CD14-positive monocyte (primary cell): ENCODE measurements around the gene SUCLG2. TPM values are rescaled to one million over a fixed set of nuclear protein-coding genes. Genes with fewer than 3 reads are reported as not detected.

ENCODE experiments used
- DNase-seq, 3 donors: peaks; one replicate each; pipeline ENCODE4 v3.0.0-alpha.2; 2011 to 2022
- H2AFZ ChIP-seq: 2 replicates; pipeline ENCODE4 v1.6.0; 2012; ENCODE audit warnings: mild to moderate bottlenecking, low read depth, low read length, inconsistent platforms; ENCODE audit not compliant: insufficient read depth, poor library complexity, severe bottlenecking
- H3K27ac ChIP-seq, 2 donors: 1 replicate in 1 of 2; 2 replicates in 1 of 2; pipeline ENCODE4 v1.5.1; 2012 to 2013; ENCODE audit warnings: low read length in 2 of 2, control low read depth in 1 of 2, inconsistent platforms in 1 of 2, low read depth in 1 of 2, mild to moderate bottlenecking in 1 of 2
- H3K27me3 ChIP-seq, 2 donors: one replicate each; pipeline versions ENCODE4 v1.6.0 to v1.6.1; 2011 to 2013; ENCODE audit warnings: low read length in 2 of 2; ENCODE audit not compliant: control insufficient read depth in 2 of 2, insufficient read depth in 2 of 2
- H3K36me3 ChIP-seq, 2 donors: replicated peaks in 1 of 2; 1 replicate in 1 of 2; 2 replicates in 1 of 2; pipeline versions ENCODE4 v1.5.1 to v1.6.1; 2012 to 2013; ENCODE audit warnings: low read length in 2 of 2, control low read depth in 1 of 2, inconsistent platforms in 1 of 2, mild to moderate bottlenecking in 1 of 2; ENCODE audit not compliant: insufficient read depth in 2 of 2, control insufficient read depth in 1 of 2
- H3K4me1 ChIP-seq, 2 donors: 1 replicate in 1 of 2; 2 replicates in 1 of 2; pipeline versions ENCODE4 v1.5.1 to v1.6.1; 2012 to 2013; ENCODE audit warnings: low read length in 2 of 2, control low read depth in 1 of 2, inconsistent platforms in 1 of 2, mild to moderate bottlenecking in 1 of 2, moderate library complexity in 1 of 2; ENCODE audit not compliant: insufficient read depth in 2 of 2, control insufficient read depth in 1 of 2
- H3K4me2 ChIP-seq: replicated peaks from 2 replicates; pipeline ENCODE3; 2012; ENCODE audit warnings: low read length, moderate library complexity, mild to moderate bottlenecking; ENCODE audit not compliant: poor library complexity, severe bottlenecking; ENCODE audit errors: extremely low read depth
- H3K4me3 ChIP-seq, 3 experiments: fragments of 200-600 bp in 1 of 3; sonication (generic) in 1 of 3; replicated peaks in 1 of 3; 1 replicate in 2 of 3; 2 replicates in 1 of 3; pipeline ENCODE4 v1.5.1; 2011 to 2013; ENCODE audit warnings: low read length in 3 of 3, mild to moderate bottlenecking in 3 of 3, control low read depth in 2 of 3, low read depth in 2 of 3, inconsistent platforms in 1 of 3, moderate library complexity in 1 of 3
- H3K79me2 ChIP-seq: 2 replicates; pipeline ENCODE4 v1.6.0; 2012; ENCODE audit warnings: mild to moderate bottlenecking, control low read depth, inconsistent platforms, low read length, moderate library complexity; ENCODE audit not compliant: insufficient read depth
- H3K9ac ChIP-seq: 2 replicates; pipeline ENCODE4 v1.6.0; 2017; ENCODE audit warnings: low read length, mild to moderate bottlenecking; ENCODE audit not compliant: insufficient read depth, poor library complexity, severe bottlenecking
- H3K9me3 ChIP-seq, 2 donors: replicated peaks in 1 of 2; 1 replicate in 1 of 2; 2 replicates in 1 of 2; pipeline versions ENCODE4 v1.5.1 to v1.6.1; 2012 to 2013; ENCODE audit warnings: low read length in 2 of 2, control low read depth in 1 of 2; ENCODE audit not compliant: control insufficient read depth in 1 of 2, insufficient read depth in 1 of 2
- H4K20me1 ChIP-seq: 2 replicates; pipeline ENCODE4 v1.6.0; 2012; ENCODE audit warnings: mild to moderate bottlenecking, low read length, control low read depth, moderate library complexity; ENCODE audit not compliant: insufficient read depth
- H3K27ac Mint-ChIP-seq, 7 donors: one replicate each; pipeline ENCODE4 v1.8.0; 2020; ENCODE audit warnings: mild to moderate bottlenecking in 7 of 7, mixed read lengths in 7 of 7, moderate library complexity in 6 of 7, inconsistent platforms in 2 of 7
- H3K27me3 Mint-ChIP-seq, 3 donors: one replicate each; pipeline ENCODE4 v1.8.0; 2021 to 2022; ENCODE audit warnings: low read depth in 3 of 3, mild to moderate bottlenecking in 3 of 3, mixed read lengths in 3 of 3, moderate library complexity in 3 of 3, inconsistent platforms in 1 of 3
- H3K36me3 Mint-ChIP-seq, 2 donors: one replicate each; pipeline ENCODE4 v1.8.0; 2020; ENCODE audit warnings: mixed read lengths in 2 of 2, inconsistent platforms in 1 of 2, mild to moderate bottlenecking in 1 of 2
- H3K4me1 Mint-ChIP-seq: one replicate; pipeline ENCODE4 v1.8.0; 2020; ENCODE audit warnings: mild to moderate bottlenecking, mixed read lengths
- H3K4me3 Mint-ChIP-seq, 2 donors: one replicate each; pipeline ENCODE4 v1.8.0; 2020; ENCODE audit warnings: mild to moderate bottlenecking in 2 of 2, mixed read lengths in 2 of 2, moderate library complexity in 1 of 2
- H3K9me3 Mint-ChIP-seq, 7 donors: one replicate each; pipeline ENCODE4 v1.8.0; 2020 to 2022; ENCODE audit warnings: mixed read lengths in 7 of 7, mild to moderate bottlenecking in 6 of 7, moderate library complexity in 6 of 7, inconsistent platforms in 2 of 7
- CTCF ChIP-seq: fragments of 200-600 bp; IDR thresholded peaks from one replicate; pipeline ENCODE4 v1.8.0; 2022; ENCODE audit warnings: antibody characterized with exemption, mild to moderate bottlenecking
- whole genome bisulfite sequencing: methylation state at CpG from one replicate; pipeline ENCODE4 v1.1.5; 2013; ENCODE audit warnings: missing lambda C conversion rate; ENCODE audit not compliant: insufficient coverage; 5-methylcytosine and 5-hydroxymethylcytosine counted together
- intact Hi-C, 2 donors: fragments of 100-400 bp; cut with micrococcal nuclease; formaldehyde crosslinking; loops; one replicate each; pipeline versions ENCODE4 v1.15.0 to v1.15.1; 2023
- polyA plus RNA-seq, 3 donors: library from polyadenylated mRNA; depleted of rRNA in 1 of 3; unstranded in 2 of 3; stranded (reverse) in 1 of 3; fragments of 300-500 nt in 2 of 3; fragments of >200 nt in 1 of 3; fragmentation: Illumina TruSeq in 2 of 3; gene quantifications; 1 replicate in 2 of 3; 2 replicates in 1 of 3; pipeline ENCODE4 v1.2.3, GENCODE V29; 2012 to 2021

SUCLG2 gene
- polyA plus RNA-seq, 3 donors = 10.8 to 37.5 (median 32.9) TPM

- Histone ChIP-seq H3K9ac (no peak overlapping the region), H3K36me3 (peaks cover 4 to 45% of the 10 kb centered on the region in 2 donors), H3K27ac (no peak overlapping the region), H3K4me2 (no peak overlapping the region), H2AFZ (no peak overlapping the region), H3K4me1 (no peaks in the 10 kb centered on the region), H4K20me1 (peaks cover 31% of the 10 kb centered on the region), H3K79me2 (no peaks in the 10 kb centered on the region), H3K4me3 (no peak overlapping the region), H3K9me3 (no peaks in the 10 kb centered on the region), H3K27me3 (no peaks in the 10 kb centered on the region)
- Mint-ChIP-seq H3K4me3 (no peak overlapping the region), H3K9me3 (peaks cover 0 to 4% (median 2%) of the 10 kb centered on the region in 7 donors), H3K27me3 (peaks cover 0 to 1% (median 0%) of the 10 kb centered on the region in 3 donors), H3K4me1 (no peaks in the 10 kb centered on the region), H3K36me3 (peaks cover 49 to 52% of the 10 kb centered on the region in 2 donors), H3K27ac (no peak overlapping the region)
- TF ChIP-seq CTCF = no peak
- WGBS = 100% methylated on average over 2 of the region's 3 CpGs
- intact Hi-C loops = no loop called here
- no peak for DNase-seq
Measured at GRCh38 chr3:67619991-67620390, 34.4 kb downstream of the SUCLG2 start.

GRCh38 chr3:67617518-67617917 is 36.9 kb downstream of the SUCLG2 start:
- H3K27ac ChIP-seq = no peak overlapping the region
- Mint-ChIP-seq H3K27ac (no peak overlapping the region), H3K9me3 (peaks cover 0 to 7% (median 5%) of the 10 kb centered on the region in 7 donors), H3K27me3 (peaks cover 0 to 4% (median 1%) of the 10 kb centered on the region in 3 donors), H3K4me3 (no peak overlapping the region), H3K36me3 (peaks cover 48 to 50% of the 10 kb centered on the region in 2 donors), H3K4me1 (no peaks in the 10 kb centered on the region)
- H3K27me3 ChIP-seq = no peaks in the 10 kb centered on the region
- WGBS = no CpG with 5 or more reads among the region's 1 CpG
- H3K79me2 ChIP-seq = no peaks in the 10 kb centered on the region
- H3K9me3 ChIP-seq = no peaks in the 10 kb centered on the region
- intact Hi-C loops = no loop called here
- TF ChIP-seq CTCF = no peak
- H3K9ac ChIP-seq = no peak overlapping the region
- H4K20me1 ChIP-seq = peaks cover 23% of the 10 kb centered on the region
- peaks cover 4 to 45% of the 10 kb centered on the region in 2 donors for H3K36me3 ChIP-seq
- H3K4me1 ChIP-seq = no peaks in the 10 kb centered on the region
- DNase-seq = no peak
- no peak overlapping the region for H3K4me3 ChIP-seq
- no peak overlapping the region for H3K4me2 ChIP-seq
- no peak overlapping the region for H2AFZ ChIP-seq
